ENCODE measurements around the gene MICALL1.

DNA sequence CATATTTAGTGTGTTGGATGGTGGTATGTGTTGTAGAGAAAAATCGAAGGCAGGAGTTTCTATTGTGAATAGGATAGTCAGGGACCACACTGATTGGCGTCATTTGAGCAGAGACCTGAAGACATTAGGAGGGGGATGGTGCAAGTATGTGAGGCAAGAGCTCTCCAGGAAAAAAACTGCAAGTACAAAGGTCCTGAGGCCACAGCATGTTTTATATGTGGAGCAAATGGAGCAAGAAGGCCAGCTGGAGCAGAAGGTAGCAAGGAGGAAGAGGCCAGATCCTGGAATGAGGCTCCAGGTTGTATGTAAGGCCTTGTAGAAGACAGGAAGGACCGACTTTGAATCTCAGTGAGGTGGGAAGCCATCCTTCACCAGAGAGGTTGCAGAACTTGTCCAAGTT lies 14.2 kb upstream of the MICALL1 start:
- TF ChIP-seq, protein P1, sequence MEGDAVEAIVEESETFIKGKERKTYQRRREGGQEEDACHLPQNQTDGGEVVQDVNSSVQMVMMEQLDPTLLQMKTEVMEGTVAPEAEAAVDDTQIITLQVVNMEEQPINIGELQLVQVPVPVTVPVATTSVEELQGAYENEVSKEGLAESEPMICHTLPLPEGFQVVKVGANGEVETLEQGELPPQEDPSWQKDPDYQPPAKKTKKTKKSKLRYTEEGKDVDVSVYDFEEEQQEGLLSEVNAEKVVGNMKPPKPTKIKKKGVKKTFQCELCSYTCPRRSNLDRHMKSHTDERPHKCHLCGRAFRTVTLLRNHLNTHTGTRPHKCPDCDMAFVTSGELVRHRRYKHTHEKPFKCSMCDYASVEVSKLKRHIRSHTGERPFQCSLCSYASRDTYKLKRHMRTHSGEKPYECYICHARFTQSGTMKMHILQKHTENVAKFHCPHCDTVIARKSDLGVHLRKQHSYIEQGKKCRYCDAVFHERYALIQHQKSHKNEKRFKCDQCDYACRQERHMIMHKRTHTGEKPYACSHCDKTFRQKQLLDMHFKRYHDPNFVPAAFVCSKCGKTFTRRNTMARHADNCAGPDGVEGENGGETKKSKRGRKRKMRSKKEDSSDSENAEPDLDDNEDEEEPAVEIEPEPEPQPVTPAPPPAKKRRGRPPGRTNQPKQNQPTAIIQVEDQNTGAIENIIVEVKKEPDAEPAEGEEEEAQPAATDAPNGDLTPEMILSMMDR (IDR thresholded peaks at IDR 0.05), result no peak
- TF ChIP-seq EP300 (IDR thresholded peaks at IDR 0.05; ENCODE audit: low read depth) (no peak), POLR2A (IDR thresholded peaks at IDR 0.05) (no peak)

All from transverse colon (tissue), 3 donors.